Eye (tissue), 1 donor: Measurements from ENCODE around the gene KIF21B.

Source experiments
- DNase-seq: peaks from one replicate; pipeline ENCODE4 v3.0.0-alpha.2; 2015

KIF21B gene

GRCh38 chr1:201023517-201023902, at the start of gene KIF21B:
KIF21B (minus strand) TSS chr1:201023714; CDS start chr1:201023383, 331 bp downstream.
- DNase-seq = peak; percentile 93

- no peak for DNase-seq
Measured at GRCh38 chr1:201072922-201073321, 49.4 kb upstream of the KIF21B start.

- no peak for DNase-seq
Measured at GRCh38 chr1:201072149-201072548, 48.6 kb upstream of the KIF21B start.

- no peak for DNase-seq
Measured at GRCh38 chr1:201069636-201070035, 46.1 kb upstream of the KIF21B start.

- no peak for DNase-seq
Measured at GRCh38 chr1:201068976-201069375, 45.5 kb upstream of the KIF21B start.

GRCh38 chr1:201066986-201067385, 43.5 kb upstream of the KIF21B start:
- no peak for DNase-seq

- DNase-seq = no peak
Measured at GRCh38 chr1:201065686-201066085, 42.2 kb upstream of the KIF21B start.

- DNase-seq = no peak
Measured at GRCh38 chr1:201064806-201065205, 41.3 kb upstream of the KIF21B start.

GRCh38 chr1:201063145-201063544, 39.6 kb upstream of the KIF21B start:
- DNase-seq = no peak

GRCh38 chr1:201062511-201063091, 39.1 kb upstream of the KIF21B start:
- DNase-seq = no peak

GRCh38 chr1:201061886-201062285, 38.4 kb upstream of the KIF21B start:
- no peak for DNase-seq

GRCh38 chr1:201061049-201061448, 37.5 kb upstream of the KIF21B start:
- no peak for DNase-seq

- DNase-seq = no peak
Measured at GRCh38 chr1:201060586-201060985, 37.1 kb upstream of the KIF21B start.

GRCh38 chr1:201059871-201060555, 36.5 kb upstream of the KIF21B start:
- no peak for DNase-seq

- DNase-seq = no peak
Measured at GRCh38 chr1:201059401-201059800, 35.9 kb upstream of the KIF21B start.

GRCh38 chr1:201054091-201054543, 30.6 kb upstream of the KIF21B start:
- peak; percentile 54 for DNase-seq

GRCh38 chr1:201053155-201053860, 29.8 kb upstream of the KIF21B start:
- DNase-seq = no peak

GRCh38 chr1:201051399-201051798, 27.9 kb upstream of the KIF21B start:
- DNase-seq = no peak

- DNase-seq = no peak
Measured at GRCh38 chr1:201050515-201051277, 27.2 kb upstream of the KIF21B start.

- no peak for DNase-seq
Measured at GRCh38 chr1:201049248-201049831, 25.8 kb upstream of the KIF21B start.

- DNase-seq = no peak
Measured at GRCh38 chr1:201048521-201048920, 25.0 kb upstream of the KIF21B start.

- DNase-seq = no peak
Measured at GRCh38 chr1:201044119-201044518, 20.6 kb upstream of the KIF21B start.
